Mononuclear cell (primary cell): Measurements from ENCODE around the gene TUNAR. TPM values are rescaled to one million over a fixed set of nuclear protein-coding genes. Genes with fewer than 3 reads are reported as not detected.

ENCODE experiments used
- H3K27me3 ChIP-seq: 2 replicates; pipeline ENCODE4 v1.6.0; 2011; ENCODE audit warnings: low read length, control low read depth; ENCODE audit not compliant: insufficient read depth
- H3K4me1 ChIP-seq: 2 replicates; pipeline ENCODE4 v1.5.1; 2011; ENCODE audit warnings: mild to moderate bottlenecking, low read length, control low read depth; ENCODE audit not compliant: insufficient read depth
- H3K4me3 ChIP-seq: 2 replicates; pipeline ENCODE4 v1.5.1; 2011; ENCODE audit warnings: mild to moderate bottlenecking, low read length, moderate library complexity
- H3K9me3 ChIP-seq: 2 replicates; pipeline ENCODE4 v1.5.1; 2011; ENCODE audit warnings: low read depth, mild to moderate bottlenecking, control low read depth, low read length
- total RNA-seq: library from RNA; depleted of rRNA; stranded (reverse); fragments of >200 nt; gene quantifications from one replicate; pipeline ENCODE4 v1.2.3, GENCODE V29; 2012

TUNAR gene
- total RNA-seq, 1 donor, result 0.21 TPM

DNA sequence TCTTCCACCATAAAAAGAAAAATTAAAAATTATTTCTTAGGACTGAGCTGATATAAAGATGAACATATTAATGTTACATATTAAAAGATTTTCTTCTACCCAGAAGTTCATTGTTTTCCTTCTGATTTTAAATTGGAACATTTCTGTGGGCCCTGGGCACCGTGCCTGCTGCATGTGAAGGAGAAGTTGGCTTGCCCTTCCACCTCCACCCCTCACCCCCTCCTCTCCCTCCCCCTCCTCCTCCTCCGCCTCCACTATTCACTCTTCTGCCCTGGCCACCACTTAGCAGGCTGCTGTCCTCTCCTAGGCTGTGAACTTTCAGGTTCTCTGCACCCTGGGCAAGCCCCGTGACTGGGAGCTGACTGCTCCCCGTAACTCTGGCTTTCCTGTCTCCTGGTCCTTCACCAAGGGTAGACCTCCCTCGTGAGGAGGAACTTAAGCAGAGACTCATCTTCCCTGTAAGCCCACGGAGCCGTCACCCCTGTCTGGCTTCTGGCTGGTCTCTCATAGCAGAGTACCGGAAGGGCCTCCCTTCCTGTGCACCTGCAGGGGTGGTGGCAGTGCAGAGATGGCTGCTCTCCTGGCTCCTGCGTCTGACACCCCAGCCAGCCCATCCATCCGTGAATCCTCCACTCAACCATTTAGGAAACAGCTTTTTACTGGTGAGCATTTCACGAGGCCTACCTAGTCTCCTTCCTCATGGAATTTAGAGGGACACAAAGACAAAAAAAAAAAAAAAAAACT is 12.8 kb downstream of the TUNAR start:
- no peaks in the 10 kb centered on the region for H3K9me3 ChIP-seq
- no peak overlapping the region for H3K4me3 ChIP-seq
- no peaks in the 10 kb centered on the region for H3K27me3 ChIP-seq
- H3K4me1 ChIP-seq, result no peaks in the 10 kb centered on the region

DNA sequence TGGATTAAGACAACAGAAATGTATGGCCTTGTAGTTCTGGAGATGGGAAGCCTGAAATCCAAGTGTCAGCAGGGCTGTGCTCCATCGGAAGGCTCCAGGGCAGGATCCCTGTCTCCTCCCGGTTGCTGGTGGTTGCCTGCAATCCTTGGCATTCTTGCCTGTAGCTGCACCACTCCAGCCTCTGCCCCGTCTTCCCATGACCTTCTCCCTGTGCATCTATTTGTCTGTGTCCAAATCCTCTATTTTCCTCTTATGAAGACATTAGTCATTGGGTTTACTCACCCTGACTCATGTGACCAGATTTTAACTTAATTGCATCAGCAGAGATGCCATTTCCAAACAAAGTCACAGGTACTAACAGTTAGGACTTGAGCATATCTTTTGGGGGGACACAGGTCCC is 15.1 kb downstream of the TUNAR start:
- Histone ChIP-seq H3K4me1 (no peaks in the 10 kb centered on the region), H3K27me3 (no peaks in the 10 kb centered on the region), H3K4me3 (no peak overlapping the region), H3K9me3 (no peaks in the 10 kb centered on the region)

DNA sequence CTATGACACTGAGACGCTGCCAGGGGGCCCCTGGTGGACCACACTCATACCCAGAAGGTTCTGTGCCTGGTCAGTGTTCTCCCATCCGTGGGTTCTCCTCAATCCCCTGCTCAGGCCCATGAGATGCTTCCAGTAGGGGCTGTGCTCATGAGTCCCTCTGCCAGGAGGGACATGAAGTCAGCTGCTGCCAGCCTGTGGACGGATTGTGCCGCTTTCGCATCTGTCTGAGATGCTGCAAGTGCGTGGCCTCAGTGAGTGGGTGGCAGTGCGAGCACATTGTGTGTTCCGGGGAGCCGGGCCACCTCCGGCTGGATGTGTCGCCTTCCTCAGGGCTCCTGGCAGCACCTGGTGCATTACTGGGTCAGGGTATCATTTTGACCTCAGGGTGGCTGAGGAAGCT is 15.5 kb downstream of the TUNAR start:
- Histone ChIP-seq H3K4me3 (no peak overlapping the region), H3K4me1 (no peaks in the 10 kb centered on the region), H3K27me3 (no peaks in the 10 kb centered on the region), H3K9me3 (no peaks in the 10 kb centered on the region)

DNA sequence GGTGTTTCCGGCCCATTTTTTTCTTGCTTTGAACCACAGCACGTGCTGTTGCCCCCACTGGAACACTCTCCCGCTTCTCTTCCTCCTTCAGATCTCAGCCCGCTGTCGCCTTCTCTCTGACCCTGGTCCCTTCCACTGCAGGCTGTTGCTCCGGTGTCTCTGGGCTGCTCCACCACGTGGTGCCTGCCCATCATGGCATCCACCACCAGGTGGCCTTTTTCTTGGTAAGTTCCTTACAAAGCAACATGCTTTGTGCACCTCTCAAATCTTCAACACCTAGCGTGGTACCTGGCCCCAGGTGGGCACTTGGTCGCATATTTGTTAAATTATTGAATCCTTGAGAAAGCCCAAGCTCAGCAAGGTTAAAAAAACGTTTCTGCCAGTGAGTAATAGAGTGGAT is 19.1 kb downstream of the TUNAR start:
- Histone ChIP-seq H3K4me1 (no peaks in the 10 kb centered on the region), H3K9me3 (no peaks in the 10 kb centered on the region), H3K4me3 (no peak overlapping the region), H3K27me3 (no peaks in the 10 kb centered on the region)

DNA sequence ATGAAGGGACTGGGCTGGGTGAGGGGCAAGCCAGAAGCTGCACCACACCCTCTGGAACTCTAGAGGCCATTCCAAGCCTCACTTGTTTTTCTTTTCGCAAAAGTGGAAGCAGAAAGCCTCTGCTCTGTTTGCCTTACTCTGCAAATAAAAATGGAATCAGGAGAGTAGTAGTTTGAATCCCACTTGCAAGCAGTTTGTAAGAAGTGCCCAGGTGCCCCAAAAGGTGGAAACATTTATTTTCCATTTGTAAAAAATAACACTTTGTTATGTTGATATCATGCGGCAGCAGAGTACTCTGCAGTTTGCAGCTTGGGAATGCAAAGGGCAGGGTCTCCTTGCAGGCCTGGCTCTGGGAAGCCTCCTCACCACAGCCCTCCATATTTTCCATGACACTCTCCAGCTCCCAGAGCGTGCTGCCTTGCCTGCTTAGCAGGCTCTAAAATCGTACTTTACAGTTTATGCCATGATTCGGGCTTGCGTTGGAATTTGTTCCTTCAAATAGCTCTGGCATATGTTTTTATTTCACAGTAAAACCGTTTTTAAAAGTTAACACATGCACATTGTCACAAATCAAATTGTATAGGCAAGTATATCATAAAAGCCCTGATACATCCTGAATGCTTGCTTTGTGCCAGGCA is 20.0 kb downstream of the TUNAR start:
- no peaks in the 10 kb centered on the region for H3K4me1 ChIP-seq
- H3K4me3 ChIP-seq, result no peak overlapping the region
- H3K27me3 ChIP-seq, result no peaks in the 10 kb centered on the region
- H3K9me3 ChIP-seq, result no peaks in the 10 kb centered on the region

DNA sequence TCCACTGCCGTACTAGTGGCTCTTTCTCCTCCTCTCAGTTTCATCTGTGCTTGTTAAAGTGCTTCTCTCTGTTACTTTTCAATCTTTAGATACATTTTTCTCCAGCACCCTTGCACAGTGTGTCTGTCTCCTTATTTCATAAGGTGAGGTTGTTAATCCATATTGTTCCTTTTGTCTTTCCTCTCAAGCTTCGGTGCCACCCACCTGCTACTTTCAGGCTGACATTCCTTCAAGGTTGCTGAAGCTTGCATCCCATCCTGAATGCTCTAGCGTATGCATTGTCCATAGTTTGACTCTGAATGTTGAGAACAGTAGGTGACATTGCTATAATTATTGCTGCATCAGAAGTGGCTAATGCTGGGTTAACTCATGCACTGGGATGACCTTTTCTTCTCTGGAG is 20.6 kb downstream of the TUNAR start:
- H3K4me1 ChIP-seq, result no peaks in the 10 kb centered on the region
- no peak overlapping the region for H3K4me3 ChIP-seq
- no peaks in the 10 kb centered on the region for H3K27me3 ChIP-seq
- no peaks in the 10 kb centered on the region for H3K9me3 ChIP-seq

DNA sequence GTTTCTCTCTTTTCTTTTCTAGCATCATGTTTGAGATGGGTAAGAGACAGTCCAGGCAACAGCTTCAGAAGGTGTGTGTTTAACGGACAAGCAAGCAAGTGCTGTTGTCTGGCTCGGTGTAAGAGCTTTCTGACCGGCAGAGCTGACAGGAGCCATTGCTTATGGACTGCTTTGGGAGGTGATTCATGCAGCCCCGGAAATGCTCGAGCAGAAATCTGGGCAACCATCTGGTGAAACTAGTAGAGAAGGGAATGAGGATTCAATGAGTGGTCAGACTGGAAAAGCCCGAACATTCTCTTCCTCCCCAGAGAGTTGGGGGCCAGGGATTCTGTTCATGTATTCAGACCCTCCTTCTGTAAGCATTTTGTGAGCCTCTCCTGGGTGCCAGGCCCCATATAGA is 24.4 kb downstream of the TUNAR start:
- Histone ChIP-seq H3K4me1 (no peaks in the 10 kb centered on the region), H3K27me3 (no peaks in the 10 kb centered on the region), H3K9me3 (no peaks in the 10 kb centered on the region), H3K4me3 (no peak overlapping the region)

DNA sequence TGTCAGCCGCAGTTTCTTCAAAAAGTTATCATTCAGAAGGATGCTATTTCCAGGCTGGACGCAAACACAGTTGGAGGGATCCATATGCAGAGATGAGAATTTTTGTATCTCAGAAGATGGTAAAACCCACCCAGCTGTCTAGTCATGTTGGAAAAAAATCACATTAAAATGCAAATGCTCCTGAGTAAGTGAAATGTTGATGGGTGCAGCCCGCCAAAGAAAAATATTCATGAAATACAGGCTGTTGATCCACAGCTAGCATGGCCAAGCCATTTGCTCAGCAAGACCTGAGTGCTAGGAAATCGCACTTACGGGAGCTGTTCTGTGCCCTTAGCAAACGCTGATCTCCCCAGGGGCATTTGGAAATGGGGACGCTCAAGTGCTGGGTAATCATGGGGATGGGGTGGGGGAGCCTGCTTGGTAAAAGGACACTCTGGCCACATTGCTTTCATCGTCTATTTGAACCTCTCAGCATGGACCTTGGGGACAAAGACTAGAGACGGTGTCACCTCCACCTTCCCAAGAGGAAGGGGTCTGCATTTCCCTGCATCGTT is 25.7 kb downstream of the TUNAR start:
- Histone ChIP-seq H3K9me3 (no peaks in the 10 kb centered on the region), H3K27me3 (no peaks in the 10 kb centered on the region), H3K4me3 (no peak overlapping the region), H3K4me1 (no peaks in the 10 kb centered on the region)

DNA sequence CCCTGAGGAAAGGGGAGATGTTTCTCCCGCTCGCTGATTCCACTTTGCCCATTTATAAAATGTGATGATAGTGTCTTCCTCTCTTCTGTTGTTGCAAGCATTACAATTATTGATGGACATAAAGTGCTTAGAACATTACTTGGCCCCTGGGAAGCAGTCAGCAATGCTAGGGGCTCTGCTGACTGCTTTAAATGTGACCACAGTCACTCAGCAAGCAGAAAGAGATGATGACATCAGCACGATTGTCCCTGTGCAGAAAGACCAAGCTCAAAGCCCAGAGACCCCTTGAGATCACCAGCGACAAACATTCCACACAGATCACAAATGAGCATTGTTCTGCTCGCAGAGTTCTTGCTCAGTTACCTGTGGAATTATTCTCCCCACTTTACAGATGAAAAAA is 26.5 kb downstream of the TUNAR start:
- H3K4me1 ChIP-seq, result no peaks in the 10 kb centered on the region

DNA sequence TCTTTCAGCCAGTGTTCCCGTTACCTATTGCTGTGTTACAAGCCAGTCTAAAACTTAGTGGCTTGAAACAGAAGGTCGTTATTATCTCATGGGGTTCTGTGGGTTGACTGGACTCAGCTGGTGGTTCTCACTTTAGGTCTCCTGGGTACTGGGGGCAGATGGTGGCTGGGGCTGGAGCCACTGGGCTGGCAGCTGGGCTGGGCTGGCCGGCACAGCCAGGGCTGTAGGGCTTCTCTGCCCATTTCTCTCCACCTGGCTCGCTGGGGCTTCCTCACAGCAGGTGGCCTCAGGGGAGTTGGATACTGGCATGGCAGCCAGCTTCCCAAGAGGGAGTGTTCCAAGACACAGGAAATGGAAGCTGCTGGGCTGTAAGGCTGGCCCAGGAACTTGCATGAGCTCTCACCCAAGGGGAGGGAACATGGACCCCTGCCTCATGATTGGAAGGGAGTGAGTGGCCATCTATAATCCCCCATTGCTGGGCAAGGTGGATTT is 27.0 kb downstream of the TUNAR start:
- H3K27me3 ChIP-seq, result no peaks in the 10 kb centered on the region
- H3K4me1 ChIP-seq, result no peaks in the 10 kb centered on the region
- no peaks in the 10 kb centered on the region for H3K9me3 ChIP-seq
- no peak overlapping the region for H3K4me3 ChIP-seq

More for the DNA sequence above, 26.5 kb downstream of the TUNAR start:
- H3K4me3 ChIP-seq, result no peak overlapping the region
- H3K27me3 ChIP-seq, result no peaks in the 10 kb centered on the region
- H3K9me3 ChIP-seq, result no peaks in the 10 kb centered on the region

DNA sequence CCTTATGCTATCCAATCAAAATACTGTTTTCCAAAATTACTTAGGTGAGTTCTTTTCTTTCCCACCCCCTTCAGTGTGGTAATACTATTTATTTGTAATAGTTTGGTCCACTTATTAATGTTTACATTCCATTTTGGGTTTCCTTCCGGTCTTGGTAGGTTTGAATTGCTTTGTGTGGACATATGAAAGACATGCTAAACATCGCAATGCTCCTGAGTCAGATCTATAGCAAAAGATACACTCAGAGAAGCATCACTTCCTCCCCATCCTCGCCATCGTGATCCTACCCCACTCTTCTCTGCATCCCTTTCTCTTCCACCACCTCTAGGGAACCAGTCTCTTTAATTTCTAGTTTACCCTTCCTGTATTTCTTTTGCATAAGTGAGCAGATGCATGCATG is 30.0 kb downstream of the TUNAR start:
- H3K4me1 ChIP-seq, result no peaks in the 10 kb centered on the region
- H3K4me3 ChIP-seq, result no peak overlapping the region
- no peaks in the 10 kb centered on the region for H3K27me3 ChIP-seq
- no peaks in the 10 kb centered on the region for H3K9me3 ChIP-seq

DNA sequence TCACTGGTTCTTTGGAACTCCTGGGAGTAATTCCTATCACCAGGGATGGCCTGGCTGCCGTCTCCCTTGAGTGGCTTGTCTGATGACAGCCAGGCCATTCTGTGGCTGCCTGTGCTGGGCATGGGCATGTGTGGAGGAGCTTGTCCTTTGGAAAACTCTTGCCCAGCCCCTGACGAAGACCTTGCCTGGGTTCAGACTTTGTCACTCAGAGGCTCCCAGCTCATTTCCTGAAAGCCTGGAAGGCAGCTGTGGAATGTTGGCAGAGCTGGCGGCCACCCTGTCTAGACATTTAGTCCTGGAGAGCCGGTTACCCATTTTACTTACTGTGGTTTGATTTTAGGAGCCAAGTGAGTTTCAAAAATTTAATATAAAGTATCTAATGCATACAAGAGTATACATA is 34.0 kb downstream of the TUNAR start:
- no peaks in the 10 kb centered on the region for H3K9me3 ChIP-seq
- H3K4me1 ChIP-seq, result no peaks in the 10 kb centered on the region
- H3K4me3 ChIP-seq, result no peak overlapping the region
- H3K27me3 ChIP-seq, result no peaks in the 10 kb centered on the region

DNA sequence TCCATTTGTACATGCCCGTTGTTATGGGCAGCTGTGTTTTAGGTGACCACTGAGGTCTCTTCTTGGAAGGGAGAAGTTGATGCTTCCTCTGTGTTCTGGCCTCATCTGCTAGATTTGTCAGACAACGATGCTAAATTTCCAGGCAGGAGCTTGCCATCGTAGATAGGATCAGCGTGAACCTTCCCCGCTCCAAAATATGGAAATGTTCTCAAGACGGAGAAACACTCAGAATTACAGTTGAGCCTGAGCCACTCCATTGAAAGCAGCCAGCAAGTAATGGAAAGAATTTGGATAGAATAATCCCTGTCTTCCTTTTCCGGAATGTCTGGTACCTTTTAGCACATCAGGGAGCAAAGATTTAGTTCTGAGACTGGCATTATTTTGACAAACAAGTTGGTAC is 34.8 kb downstream of the TUNAR start:
- no peaks in the 10 kb centered on the region for H3K27me3 ChIP-seq
- no peak overlapping the region for H3K4me3 ChIP-seq
- H3K4me1 ChIP-seq, result no peaks in the 10 kb centered on the region
- no peaks in the 10 kb centered on the region for H3K9me3 ChIP-seq

DNA sequence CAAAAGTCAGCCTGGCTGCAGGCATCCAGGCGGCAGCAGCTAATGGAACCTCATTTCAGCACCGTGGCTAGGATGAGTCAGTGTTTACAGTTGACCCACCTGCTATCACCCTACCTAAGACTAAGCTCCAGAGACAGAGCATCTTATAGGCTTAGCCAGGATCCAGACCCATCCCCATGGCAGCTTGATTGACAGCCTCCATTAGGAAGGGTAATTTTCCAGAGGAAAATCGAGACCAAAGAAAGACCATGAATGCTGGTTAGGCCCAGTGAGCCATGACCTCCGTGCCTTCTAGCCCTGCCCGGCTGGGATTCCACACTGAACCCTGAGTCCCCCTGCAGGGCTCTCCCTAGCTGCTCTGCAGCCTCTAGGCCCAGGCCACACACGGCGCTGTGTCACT is 38.7 kb downstream of the TUNAR start:
- H3K4me1 ChIP-seq, result no peaks in the 10 kb centered on the region
- no peaks in the 10 kb centered on the region for H3K9me3 ChIP-seq
- no peaks in the 10 kb centered on the region for H3K27me3 ChIP-seq
- no peak overlapping the region for H3K4me3 ChIP-seq

DNA sequence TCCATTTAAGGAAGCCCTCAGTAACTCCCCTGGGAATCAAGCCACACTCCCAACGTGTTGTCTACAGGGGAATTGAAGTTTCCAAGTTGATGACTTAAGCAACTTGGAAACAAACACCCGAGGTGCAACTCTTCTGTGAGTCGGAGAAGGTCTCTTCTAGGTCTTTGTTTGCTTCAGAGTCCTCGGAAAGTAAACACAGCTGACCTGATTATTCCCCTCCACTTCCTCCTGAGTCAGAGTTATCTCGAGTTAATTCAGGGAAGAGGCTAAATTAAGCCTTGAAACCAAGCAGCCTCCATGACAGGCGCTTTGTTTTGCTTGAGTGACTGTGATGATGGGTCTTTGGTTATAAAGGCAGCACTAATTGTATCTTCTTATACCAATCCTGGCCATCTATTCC is 41.8 kb downstream of the TUNAR start:
- Histone ChIP-seq H3K9me3 (no peaks in the 10 kb centered on the region), H3K27me3 (no peaks in the 10 kb centered on the region), H3K4me1 (no peaks in the 10 kb centered on the region), H3K4me3 (no peak overlapping the region)
